B cell (primary cell): ENCODE results near the gene ARGLU1.

Experiments
- EZH2 ChIP-seq: IDR thresholded peaks from 2 replicates; pipeline ENCODE4 v1.6.1; 2012; ENCODE audit warnings: borderline replicate concordance, low read depth, mild to moderate bottlenecking, moderate library complexity, low read length; ENCODE audit not compliant: insufficient read depth, poor library complexity, severe bottlenecking
- TF ChIP-seq, protein P1 (sequence below): fragments of 200-600 bp; IDR thresholded peaks from one replicate; pipeline ENCODE4 v1.8.0; 2022; ENCODE audit warnings: antibody characterized with exemption, mild to moderate bottlenecking

DNA sequence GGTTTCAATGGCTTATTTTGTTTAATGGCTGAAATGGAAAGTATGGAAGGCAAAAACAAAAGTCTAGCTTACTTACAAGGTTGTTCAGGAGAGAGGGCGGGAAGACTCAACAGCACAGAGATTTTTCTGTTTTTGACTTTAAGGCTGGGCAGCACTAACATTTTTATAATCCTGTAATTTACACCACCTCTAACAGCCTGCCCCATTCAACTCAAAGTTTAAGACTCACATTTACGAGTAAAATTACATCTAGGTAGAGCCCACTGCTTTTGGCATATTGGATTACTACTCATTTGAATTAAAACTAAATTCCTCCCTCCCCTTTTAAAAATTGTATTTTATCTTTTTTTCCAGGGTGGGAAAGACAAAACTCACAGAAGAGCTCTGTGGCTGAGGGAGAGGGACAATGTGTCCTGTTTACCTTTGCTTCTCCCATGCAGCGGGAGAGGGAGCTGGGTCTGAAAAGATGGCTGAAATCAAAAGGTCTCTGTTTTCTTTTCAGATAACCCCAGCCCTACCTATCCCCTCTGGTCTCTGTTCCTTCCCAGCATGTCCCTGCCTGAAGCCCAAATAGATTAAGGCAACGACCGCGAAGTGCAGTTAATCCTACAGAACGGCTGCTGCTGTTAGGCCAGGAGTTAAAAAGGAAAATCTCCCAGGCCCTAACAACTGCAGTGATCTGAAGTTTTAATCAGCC, 39.1 kb downstream of the ARGLU1 start:
- TF ChIP-seq, protein P1, sequence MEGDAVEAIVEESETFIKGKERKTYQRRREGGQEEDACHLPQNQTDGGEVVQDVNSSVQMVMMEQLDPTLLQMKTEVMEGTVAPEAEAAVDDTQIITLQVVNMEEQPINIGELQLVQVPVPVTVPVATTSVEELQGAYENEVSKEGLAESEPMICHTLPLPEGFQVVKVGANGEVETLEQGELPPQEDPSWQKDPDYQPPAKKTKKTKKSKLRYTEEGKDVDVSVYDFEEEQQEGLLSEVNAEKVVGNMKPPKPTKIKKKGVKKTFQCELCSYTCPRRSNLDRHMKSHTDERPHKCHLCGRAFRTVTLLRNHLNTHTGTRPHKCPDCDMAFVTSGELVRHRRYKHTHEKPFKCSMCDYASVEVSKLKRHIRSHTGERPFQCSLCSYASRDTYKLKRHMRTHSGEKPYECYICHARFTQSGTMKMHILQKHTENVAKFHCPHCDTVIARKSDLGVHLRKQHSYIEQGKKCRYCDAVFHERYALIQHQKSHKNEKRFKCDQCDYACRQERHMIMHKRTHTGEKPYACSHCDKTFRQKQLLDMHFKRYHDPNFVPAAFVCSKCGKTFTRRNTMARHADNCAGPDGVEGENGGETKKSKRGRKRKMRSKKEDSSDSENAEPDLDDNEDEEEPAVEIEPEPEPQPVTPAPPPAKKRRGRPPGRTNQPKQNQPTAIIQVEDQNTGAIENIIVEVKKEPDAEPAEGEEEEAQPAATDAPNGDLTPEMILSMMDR, result no peak
- TF ChIP-seq EZH2, result no peak
